Heart left ventricle (tissue), 13 donors: ENCODE measurements around the gene PIGP.

Experiments used
- CTCF ChIP-seq, 12 donors: fragments of 200-600 bp; sonication (generic) in 4 of 12; IDR thresholded peaks; one replicate each; pipeline versions ENCODE4 v1.5.0 to v1.8.0; 2018 to 2022; ENCODE audit warnings: antibody characterized with exemption in 12 of 12, mild to moderate bottlenecking in 5 of 12
- POLR2A ChIP-seq, 2 donors: fragments of 450-650 bp; IDR thresholded peaks; one replicate each; pipeline ENCODE4 v1.6.1; 2017; ENCODE audit warnings: antibody characterized with exemption in 2 of 2, mild to moderate bottlenecking in 2 of 2, moderate library complexity in 2 of 2
- donor health status: ischemic (EF 13 %, LVEDD 7.1; RV severe dilation, severe dysfunction).
- donor health status: DM: no; HTN: yes; CAD: no.
- donor health status: DM: no; HTN: no; CAD: no.
- donor health status: ischemic (EF 25% LVEDD 6.9; RV normal size, moderate dysfunction).
- donor health status: ischemic (EF 25% LVEDD 5.7; RV mildly dilated, moderate dysfunction).
- donor health status: ischemic (EF 35%, LVEDD 5.7; RV mildly dilated, moderate dysfunction).
- donor health status: nonischemic (EF 11% LVEDD 7.7; RV severe dilation, severe dysfunction).
- donor health status: DM: yes; HTN: yes; CAD: no.
- donor health status: PGD.
- donor health status: ischemic (EF 29% LVEDD 5.4; RV normal size, mild dysfunction).
- donor health status: nonischemic (EF 23%, LVEDD 6.1; RV moderate dilation, normal function).

GRCh38 chr21:37072274-37072987, 440 bp downstream of the PIGP start:
- TF ChIP-seq CTCF (IDR thresholded peaks at IDR 0.05) = no peak
- no peak for TF ChIP-seq POLR2A (IDR thresholded peaks at IDR 0.05)
